ENCODE results near the gene NIPSNAP3A.

The NIPSNAP3A gene

GRCh38 chr9:104808035-104808614 is 60.6 kb downstream of the NIPSNAP3A start:
- DNase-seq (ENCODE audit: low read depth in 2 of 2) = peak; percentile 21 to 32

Measured in fibroblast of skin of left biceps (primary cell).